HG03575 (cell line): ENCODE results near the gene ABCA3.

Experiments
- ATAC-seq: cut with Tn5 transposase; IDR thresholded peaks from one replicate; pipeline ENCODE4 v1.9.1; 2021; ENCODE audit not compliant: unreplicated experiment, insufficient number of reproducible peaks, low FRiP score; ENCODE audit errors: extremely low read depth

ABCA3 gene

GRCh38 chr16:2359919-2360318 is 19.4 kb upstream of the ABCA3 start:
- no peak for ATAC-seq

- ATAC-seq, result no peak
These were observed 18.3 kb upstream of the ABCA3 start for GRCh38 chr16:2358811-2359210.

GRCh38 chr16:2357331-2357730 is 16.8 kb upstream of the ABCA3 start:
- no peak for ATAC-seq

DNA sequence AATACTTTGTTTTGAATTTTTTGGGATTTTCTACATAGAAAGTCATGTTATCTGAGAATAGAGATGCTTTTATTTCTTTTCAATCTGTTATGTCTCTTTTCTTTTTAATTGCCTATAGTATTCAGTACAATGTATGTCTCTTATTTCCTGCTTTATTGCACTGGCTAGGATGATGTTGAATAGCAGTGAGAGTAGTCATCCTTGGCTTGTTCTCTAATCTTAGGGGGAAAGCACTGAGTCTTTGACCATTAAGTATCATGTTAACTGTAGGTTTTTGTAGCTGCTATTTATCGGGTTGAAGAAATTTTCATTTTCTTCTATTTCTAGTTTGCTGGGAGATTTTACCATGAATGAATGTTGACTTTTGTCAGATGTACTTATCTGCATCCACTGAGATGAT is 10.0 kb upstream of the ABCA3 start:
- no peak for ATAC-seq

- ATAC-seq, result no peak
These were observed 2.7 kb upstream of the ABCA3 start for GRCh38 chr16:2343211-2343610.

DNA sequence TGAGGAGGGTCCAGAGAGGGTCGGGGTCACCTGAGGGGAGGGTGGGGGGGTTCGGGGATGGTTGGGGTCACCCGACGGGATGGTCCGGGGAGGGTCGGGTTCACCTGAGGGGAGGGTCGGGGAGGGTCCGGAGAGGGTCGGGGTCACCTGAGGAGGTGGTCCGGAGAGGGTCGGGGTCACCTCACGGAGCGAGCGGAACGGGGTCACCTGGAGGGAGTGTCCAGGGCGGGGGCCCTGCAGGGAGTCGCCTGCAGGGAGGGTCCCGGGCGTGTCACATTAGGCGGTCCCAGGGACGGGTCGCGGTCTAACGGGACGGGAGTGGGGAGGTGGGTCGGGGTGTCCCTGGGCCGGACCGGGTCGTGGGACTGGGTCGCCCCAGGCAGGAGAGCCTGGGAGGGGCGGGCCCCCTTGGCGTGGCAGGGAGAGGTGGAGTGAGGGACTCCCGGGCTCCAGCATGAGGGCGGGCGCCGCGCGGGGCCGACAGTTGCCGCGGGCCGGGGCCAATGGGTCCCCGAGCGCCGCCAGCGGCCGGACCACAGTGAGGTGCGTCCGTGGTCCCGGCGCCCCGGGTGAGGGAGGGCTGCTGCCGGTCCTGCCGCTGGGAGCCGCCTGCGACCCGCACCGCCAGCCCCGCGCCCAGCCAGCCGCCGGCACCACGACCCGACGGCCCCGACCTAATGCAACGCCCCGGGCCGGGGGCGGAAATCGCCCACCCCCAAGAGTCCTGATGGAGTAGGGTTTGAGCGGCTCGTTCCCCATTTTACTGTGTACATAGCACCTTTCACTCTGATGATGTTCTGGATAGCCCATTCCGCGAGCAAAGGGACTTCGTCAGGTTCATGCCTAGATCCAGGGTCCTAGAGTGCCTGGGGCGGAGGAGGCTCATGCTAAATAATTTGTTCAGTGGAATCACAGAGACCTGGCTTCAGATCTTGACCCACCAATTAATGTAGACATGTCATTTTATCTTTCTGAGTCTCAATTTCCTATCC is 1.2 kb upstream of the ABCA3 start:
- ATAC-seq, result no peak

GRCh38 chr16:2339521-2340484 is 725 bp downstream of the ABCA3 start:
- no peak for ATAC-seq

- ATAC-seq, result no peak
These were observed 2.9 kb downstream of the ABCA3 start for GRCh38 chr16:2337431-2338296.

DNA sequence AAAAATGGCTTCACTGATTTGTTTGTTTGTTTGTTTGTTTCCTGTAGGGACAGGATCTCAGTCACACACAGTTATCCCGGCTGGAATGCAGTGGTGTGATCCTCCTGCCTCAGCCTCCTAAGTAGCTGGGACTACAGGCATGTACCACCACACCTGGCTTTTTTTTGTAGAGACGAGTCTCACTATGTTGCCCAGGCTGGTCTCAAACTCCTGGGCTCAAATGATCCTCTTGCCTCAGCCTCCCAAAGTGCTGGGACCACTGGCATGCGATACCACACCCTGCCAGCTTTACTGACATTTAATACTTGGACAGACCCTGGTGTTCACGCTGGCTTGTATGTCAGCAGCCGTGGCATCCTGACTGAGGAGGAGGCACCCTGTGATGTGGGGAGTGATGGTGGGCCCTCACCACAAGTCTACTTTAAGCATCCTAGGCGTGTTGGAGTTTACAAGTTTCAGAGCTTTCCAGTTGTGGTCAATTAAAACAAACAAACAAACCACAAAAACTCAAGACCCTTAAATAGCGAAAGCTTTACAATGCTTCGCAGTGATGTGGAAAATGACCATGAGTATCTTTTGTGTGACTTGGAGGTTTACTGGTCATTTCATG is 5.1 kb downstream of the ABCA3 start:
- no peak for ATAC-seq

GRCh38 chr16:2333772-2334379 is 6.7 kb downstream of the ABCA3 start:
- no peak for ATAC-seq

GRCh38 chr16:2333231-2333630 is 7.3 kb downstream of the ABCA3 start:
- no peak for ATAC-seq

DNA sequence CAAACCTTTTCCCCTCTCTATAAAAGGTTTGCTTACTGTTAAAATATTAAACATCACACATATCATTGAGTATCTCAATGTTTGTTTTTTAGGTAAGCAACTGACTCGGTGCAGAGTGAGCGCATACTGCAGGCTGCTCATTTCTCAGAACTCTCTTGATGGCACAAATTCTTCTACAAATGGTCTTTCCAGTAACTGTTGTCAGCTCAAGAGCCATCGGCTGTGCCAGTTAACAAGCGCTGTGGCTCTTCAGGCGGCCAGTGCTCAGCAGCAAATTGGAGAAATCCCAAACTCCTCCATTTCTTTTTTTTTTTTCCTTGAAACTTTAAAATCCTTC is 8.6 kb downstream of the ABCA3 start:
- ATAC-seq, result no peak

DNA sequence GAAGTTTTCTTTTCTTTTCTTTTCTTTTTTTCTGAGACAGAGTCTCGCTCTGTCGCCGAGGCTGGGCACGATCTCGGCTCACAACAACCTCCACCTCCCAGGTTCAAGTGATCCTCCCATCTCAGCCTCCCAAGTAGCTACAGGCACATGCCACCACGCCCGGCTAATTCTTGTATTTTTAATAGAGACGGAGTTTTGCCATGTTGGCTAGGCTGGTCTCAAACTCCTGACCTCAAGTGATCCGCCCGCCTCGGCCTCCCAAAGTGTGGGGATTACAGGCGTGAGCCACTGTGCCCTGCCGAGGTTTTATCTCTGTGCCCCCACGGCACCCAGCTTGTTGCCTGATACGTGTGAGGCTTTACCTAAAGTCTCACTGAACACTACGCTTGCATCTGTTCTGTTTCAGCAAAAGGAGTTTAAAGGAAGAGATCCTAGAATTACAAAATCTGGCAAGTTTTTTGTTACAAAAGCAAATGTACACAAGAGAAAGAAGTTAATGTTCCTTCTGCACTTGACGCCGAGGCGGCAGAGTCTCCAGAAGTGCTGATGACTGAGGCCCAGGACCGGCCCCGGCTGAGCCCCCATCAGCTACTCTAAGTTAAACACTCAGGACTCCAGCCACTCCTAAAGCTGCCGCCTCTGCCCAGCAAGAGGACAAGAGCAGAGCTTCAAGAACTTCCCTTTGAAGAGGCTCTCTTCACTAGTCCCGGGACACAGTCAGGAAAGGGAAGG is 9.2 kb downstream of the ABCA3 start:
- no peak for ATAC-seq

- no peak for ATAC-seq
These were observed 11.0 kb downstream of the ABCA3 start for GRCh38 chr16:2329532-2329931.

- ATAC-seq, result no peak
These were observed 12.1 kb downstream of the ABCA3 start for GRCh38 chr16:2328428-2328827.

DNA sequence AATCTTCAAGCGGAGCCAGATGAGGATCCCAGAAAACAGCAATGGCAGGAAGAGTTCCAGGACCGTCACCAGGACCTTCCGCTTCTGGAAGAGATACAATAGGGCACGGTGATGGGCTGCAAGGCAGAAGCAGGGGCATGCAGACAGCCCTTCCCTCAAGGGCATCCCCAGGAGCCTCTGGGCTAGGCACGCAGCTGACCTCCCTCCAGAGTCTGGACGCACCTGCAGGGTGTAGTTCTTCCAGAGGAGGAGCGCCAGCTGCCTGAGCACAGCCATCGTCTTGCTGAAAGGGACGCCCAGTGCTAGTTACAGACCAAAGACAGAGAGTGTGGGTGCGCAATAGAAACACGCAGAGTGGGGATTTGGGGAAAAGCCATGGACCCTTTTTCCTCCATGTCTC is 14.3 kb downstream of the ABCA3 start:
- ATAC-seq, result no peak

DNA sequence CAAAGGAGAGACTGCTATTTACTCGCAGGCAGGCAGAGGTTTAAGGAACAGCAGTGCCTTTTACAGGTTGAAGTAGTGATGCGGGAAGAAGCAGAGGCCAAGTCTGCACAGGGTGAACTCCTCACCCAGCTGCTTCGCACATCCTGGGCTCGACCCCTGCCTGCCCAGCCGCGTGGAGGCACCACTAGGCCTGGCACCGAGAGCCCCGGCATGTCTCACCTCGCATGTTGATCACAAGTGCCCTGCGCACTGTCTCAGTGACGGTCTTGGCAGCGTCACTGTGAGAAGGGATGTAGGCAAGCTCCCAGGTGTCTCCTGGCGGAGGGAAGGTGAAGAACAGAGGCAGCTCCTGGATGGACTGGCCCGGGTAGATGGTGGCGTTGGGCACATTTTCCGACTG is 14.7 kb downstream of the ABCA3 start:
- ATAC-seq, result no peak

DNA sequence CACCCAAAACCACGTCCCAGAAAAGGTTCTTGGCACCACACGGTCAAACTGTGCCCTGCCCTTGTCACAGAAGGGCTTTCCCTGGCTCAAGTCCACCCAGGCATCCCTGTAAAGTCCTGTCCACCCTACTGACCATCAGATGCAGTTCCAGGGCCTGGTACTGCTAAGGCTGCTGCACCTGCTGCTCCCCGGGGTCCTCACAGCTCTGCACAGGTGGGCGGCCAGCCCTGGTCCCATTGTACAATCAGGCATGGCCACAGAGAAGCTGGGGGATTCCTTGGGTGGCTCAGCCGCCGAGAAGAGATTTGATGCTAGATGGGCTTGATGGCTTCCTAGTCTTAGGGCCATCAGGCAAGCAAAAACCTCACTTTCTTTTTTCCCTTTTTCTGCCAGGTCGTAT is 15.3 kb downstream of the ABCA3 start:
- no peak for ATAC-seq
